A204.1 (cell line): ENCODE measurements around the gene EHBP1L1.
A peak's percentile ranks its signal among the peaks of the same experiment; 100 is the strongest.

Experiments
- FAIRE-seq: peaks from 2 replicates; lab custom pipeline; 2012; peaks lifted over from hg19 to GRCh38; lab: Jason Lieb, UNC

EHBP1L1 gene

GRCh38 chr11:65595131-65595530 is 19.3 kb downstream of the EHBP1L1 start:
- FAIRE-seq = no peak

GRCh38 chr11:65595543-65596281 is 19.9 kb downstream of the EHBP1L1 start, which contains the start of gene KCNK7:
KCNK7 (minus strand) TSS chr11:65595800; CDS start chr11:65595772, 28 bp downstream.
- FAIRE-seq = no peak

GRCh38 chr11:65596520-65596919 is 20.7 kb downstream of the EHBP1L1 start:
- no peak for FAIRE-seq

GRCh38 chr11:65598258-65598699 is 22.4 kb downstream of the EHBP1L1 start:
- FAIRE-seq = no peak

- no peak for FAIRE-seq
Measured at GRCh38 chr11:65599216-65599954, 23.5 kb downstream of the EHBP1L1 start.

- no peak for FAIRE-seq
Measured at GRCh38 chr11:65599955-65600246, 24.0 kb downstream of the EHBP1L1 start.

GRCh38 chr11:65604258-65604657 is 28.4 kb downstream of the EHBP1L1 start:
- FAIRE-seq = no peak

- no peak for FAIRE-seq
Measured at GRCh38 chr11:65606876-65607613, 31.2 kb downstream of the EHBP1L1 start.

- no peak for FAIRE-seq
Measured at GRCh38 chr11:65607614-65608426, 32.0 kb downstream of the EHBP1L1 start.

- no peak for FAIRE-seq
Measured at GRCh38 chr11:65609229-65609628, 33.4 kb downstream of the EHBP1L1 start.

- FAIRE-seq = no peak
Measured at GRCh38 chr11:65609665-65610064, 33.8 kb downstream of the EHBP1L1 start.

- no peak for FAIRE-seq
Measured at GRCh38 chr11:65610404-65610803, 34.6 kb downstream of the EHBP1L1 start.

GRCh38 chr11:65611028-65611757 is 35.3 kb downstream of the EHBP1L1 start:
- FAIRE-seq = no peak

GRCh38 chr11:65611758-65612603 is 36.1 kb downstream of the EHBP1L1 start:
- no peak for FAIRE-seq

- no peak for FAIRE-seq
Measured at GRCh38 chr11:65612691-65613090, 36.8 kb downstream of the EHBP1L1 start.

- FAIRE-seq = no peak
Measured at GRCh38 chr11:65613091-65613928, 37.5 kb downstream of the EHBP1L1 start.

GRCh38 chr11:65615229-65615949 is 39.5 kb downstream of the EHBP1L1 start, which contains the start of gene PCNX3:
PCNX3 (plus strand) TSS chr11:65615776; CDS start chr11:65616312, 536 bp downstream.
- peak; percentile 100 for FAIRE-seq

GRCh38 chr11:65615950-65616574 is 40.2 kb downstream of the EHBP1L1 start:
- no peak for FAIRE-seq
